C4-2B (cell line): ENCODE data around the gene CLSTN3.

Experiments used
- H3K27ac ChIP-seq: fragments of 450-650 bp; 2 replicates; pipeline ENCODE4 v1.5.1; 2017
- CTCF ChIP-seq: fragments of 450-650 bp; conservative IDR thresholded peaks from 2 replicates; pipeline ENCODE4 v1.5.1; 2017; ENCODE audit warnings: mild to moderate bottlenecking
- ZFX ChIP-seq: fragments of 450-650 bp; IDR thresholded peaks from 2 replicates; pipeline ENCODE4 v1.6.1; 2017

Gene CLSTN3

DNA sequence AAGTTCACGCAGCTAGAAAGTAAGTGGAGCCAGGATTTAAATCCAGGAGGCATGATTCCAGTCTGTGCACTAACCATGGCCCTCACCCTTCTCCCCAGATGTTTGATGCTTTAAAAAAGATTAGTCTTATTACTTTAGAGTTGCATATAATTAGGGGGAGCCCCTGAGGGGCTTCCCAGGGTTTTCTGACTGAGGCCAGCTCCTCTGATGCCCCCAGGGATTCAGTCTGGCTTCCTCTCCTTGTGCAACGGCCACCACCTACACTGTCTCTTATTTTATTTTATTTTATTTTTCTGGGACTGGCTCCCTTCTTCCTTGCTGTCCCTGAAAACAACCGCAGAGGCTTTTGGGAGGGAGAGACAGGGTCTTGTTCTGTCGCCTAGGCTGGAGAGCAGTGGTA, 22.6 kb downstream of the CLSTN3 start:
- TF ChIP-seq CTCF (no peak), ZFX (no peak)

DNA sequence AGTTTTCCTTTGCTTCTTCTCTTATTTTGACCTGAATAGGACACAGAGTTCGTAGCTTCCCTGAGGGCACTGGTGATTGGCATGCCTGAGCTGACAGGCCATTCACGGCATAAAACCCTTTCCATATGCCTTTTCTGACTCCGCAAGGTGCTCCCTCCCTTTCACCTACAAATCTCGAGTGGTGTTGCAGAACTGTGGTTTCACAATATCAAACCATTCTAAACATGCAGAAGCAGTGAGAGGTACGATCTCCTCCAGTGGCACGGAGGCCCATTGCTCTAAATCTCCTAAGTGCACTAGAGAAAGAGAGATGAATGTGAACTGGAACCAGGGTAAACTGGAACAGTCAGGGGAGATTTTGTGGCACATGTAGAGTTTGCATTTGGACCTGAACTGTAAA, 23.9 kb downstream of the CLSTN3 start:
- no peak for TF ChIP-seq ZFX
- no peak for TF ChIP-seq CTCF
- no peak overlapping the region for H3K27ac ChIP-seq

More for the DNA sequence above, 22.6 kb downstream of the CLSTN3 start:
- H3K27ac ChIP-seq = no peak overlapping the region

- no peak for TF ChIP-seq CTCF
- TF ChIP-seq ZFX = no peak
- H3K27ac ChIP-seq = no peak overlapping the region
These were observed 24.8 kb downstream of the CLSTN3 start for GRCh38 chr12:7154901-7155470.

DNA sequence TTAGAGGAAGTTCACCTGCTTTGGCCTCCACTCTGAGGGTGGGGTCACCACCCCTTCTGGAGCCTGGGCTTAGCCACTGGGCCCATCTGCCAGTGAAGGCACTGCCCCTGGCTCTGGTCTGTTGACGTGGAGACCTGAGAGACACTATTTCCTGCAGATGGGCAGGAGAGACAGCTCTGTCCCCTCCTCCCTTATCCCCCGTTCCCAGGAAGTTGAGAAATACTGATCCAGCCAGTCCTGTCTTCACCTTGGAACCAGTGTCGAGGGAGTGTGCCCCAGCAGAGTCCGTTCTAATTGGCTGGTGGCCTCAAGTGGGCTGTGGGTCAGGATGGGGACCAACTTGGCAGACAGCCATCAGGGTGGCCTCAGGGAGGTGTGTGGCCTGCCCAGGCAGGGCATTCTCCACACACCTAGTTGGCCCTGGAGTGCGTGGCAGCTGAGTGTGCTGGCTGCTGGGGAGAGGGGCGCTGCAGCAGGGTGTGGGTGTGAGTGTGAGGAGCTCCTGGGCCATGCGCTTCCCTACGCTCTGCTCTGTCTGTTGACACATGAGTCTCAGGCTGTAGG, 25.4 kb downstream of the CLSTN3 start:
- no peak for TF ChIP-seq CTCF
- no peak for TF ChIP-seq ZFX
- no peak overlapping the region for H3K27ac ChIP-seq

- no peak for TF ChIP-seq CTCF
- TF ChIP-seq ZFX = no peak
- no peak overlapping the region for H3K27ac ChIP-seq
These were observed 26.4 kb downstream of the CLSTN3 start for GRCh38 chr12:7156259-7157197.

GRCh38 chr12:7157391-7157790, 27.2 kb downstream of the CLSTN3 start:
- TF ChIP-seq ZFX (no peak), CTCF (no peak)
- no peak overlapping the region for H3K27ac ChIP-seq
